SH-SY5Y (cell line): ENCODE measurements around the gene OR52B2.

ENCODE experiments used
- GATA2 ChIP-seq: IDR thresholded peaks from 2 replicates; pipeline ENCODE4 v1.6.1; 2011; ENCODE audit warnings: mild to moderate bottlenecking, low read depth, low read length
- GATA3 ChIP-seq: IDR thresholded peaks from 2 replicates; pipeline ENCODE4 v1.6.1; 2011; ENCODE audit warnings: low read depth, mild to moderate bottlenecking, low read length, moderate library complexity

GRCh38 chr11:6203327-6203726 is 33.2 kb upstream of the OR52B2 start:
- TF ChIP-seq GATA2 (no peak), GATA3 (no peak)
